Spinal cord (tissue), 4 donors: ENCODE results near the gene PMVK. TPM values are rescaled to one million over a fixed set of nuclear protein-coding genes. Genes with fewer than 3 reads are reported as not detected.

Experiments
- polyA plus RNA-seq, 2 donors: library from polyadenylated mRNA; unstranded; fragments of 120-200 nt; gene quantifications; one replicate each; pipeline ENCODE4 v1.2.1, GENCODE V29; 2013; ENCODE audit not compliant: insufficient read length in 2 of 2
- small RNA-seq: library from RNA; depleted of rRNA; stranded (forward); fragments of <200 nt; gene quantifications from one replicate; pipeline ENCODE3, GENCODE V24; 2014; ENCODE audit warnings: low replicate concordance
- total RNA-seq, 2 donors: library from RNA; depleted of rRNA in 1 of 2; stranded (reverse); fragments of 120-200 nt in 1 of 2; fragments of >200 nt in 1 of 2; gene quantifications; one replicate each; pipeline versions ENCODE4 v1.2.3 to v1.2.4, GENCODE V29; 2013 to 2014

PMVK gene
- total and polyA plus RNA-seq, 4 donors, result 10.6 to 45.3 (median 29.3) TPM

Small RNA genes lying within 50 kb of the gene (small RNA-seq; reads per million reads assigned to genes)
- gene MIR4258, result not detected
- not detected for gene RF00017

Other genes starting within 250 kb of the PMVK start
- gene KCNN3, start 66.4 kb downstream of the PMVK start, total RNA-seq, result 10 to 100 TPM in 1 of 2 donors, 1 to 10 TPM in 1; 9.6 to 12.9 TPM
- 10 to 100 TPM; 19.9 to 24.8 TPM for gene KCNN3, start 66.4 kb downstream of the PMVK start, polyA plus RNA-seq
- gene PBXIP1, start 19.4 kb upstream of the PMVK start, total RNA-seq, result 100 to 1,000 TPM in 1 of 2 donors, 10 to 100 TPM in 1; 57.5 to 143 TPM
- 10 to 100 TPM; 66.7 to 67.8 TPM for gene PBXIP1, start 19.4 kb upstream of the PMVK start, polyA plus RNA-seq
- gene PYGO2, start 25.1 kb upstream of the PMVK start, total RNA-seq, result 10 to 100 TPM; 12.7 to 24.7 TPM
- gene PYGO2, start 25.1 kb upstream of the PMVK start, polyA plus RNA-seq, result 10 to 100 TPM; 31.6 to 34.3 TPM
- 10 to 100 TPM; 28.5 to 99.2 TPM for gene SHC1, start 34.0 kb upstream of the PMVK start, total RNA-seq
- gene SHC1, start 34.0 kb upstream of the PMVK start, polyA plus RNA-seq, result 10 to 100 TPM; 26.4 to 47.2 TPM
- gene CKS1B, start 38.0 kb upstream of the PMVK start, total RNA-seq, result 10 to 100 TPM; 25.9 to 64.8 TPM
- gene CKS1B, start 38.0 kb upstream of the PMVK start, polyA plus RNA-seq, result 10 to 100 TPM; 37.6 to 41.1 TPM
- 10 to 100 TPM; 14.6 to 32.0 TPM for gene FLAD1, start 46.6 kb upstream of the PMVK start, total RNA-seq
- gene FLAD1, start 46.6 kb upstream of the PMVK start, polyA plus RNA-seq, result 10 to 100 TPM; 33.5 to 36.9 TPM
- under 1 TPM in 1 of 2 donors, not detected in 1; 0.22 TPM for gene LENEP, start 56.9 kb upstream of the PMVK start, total RNA-seq
- under 1 TPM in 1 of 2 donors, not detected in 1; 0.39 TPM for gene LENEP, start 56.9 kb upstream of the PMVK start, polyA plus RNA-seq
- 10 to 100 TPM in 1 of 2 donors, 1 to 10 TPM in 1; 7.3 to 10.7 TPM for gene ZBTB7B, start 66.1 kb upstream of the PMVK start, total RNA-seq
- gene ZBTB7B, start 66.1 kb upstream of the PMVK start, polyA plus RNA-seq, result 1 to 10 TPM; 8.7 to 9.0 TPM
- gene DCST2, start 97.1 kb upstream of the PMVK start, total RNA-seq, result 1 to 10 TPM in 1 of 2 donors, under 1 TPM in 1; 0.10 to 1.0 TPM
- 1 to 10 TPM; 1.1 to 1.2 TPM for gene DCST2, start 97.1 kb upstream of the PMVK start, polyA plus RNA-seq
- gene DCST1, start 97.1 kb upstream of the PMVK start, total RNA-seq, result not detected
- gene DCST1, start 97.1 kb upstream of the PMVK start, polyA plus RNA-seq, result under 1 TPM; 0.11 to 0.33 TPM
- gene ADAM15, start 114.6 kb upstream of the PMVK start, total RNA-seq, result 10 to 100 TPM; 29.9 to 58.5 TPM
- gene ADAM15, start 114.6 kb upstream of the PMVK start, polyA plus RNA-seq, result 100 to 1,000 TPM in 1 of 2 donors, 10 to 100 TPM in 1; 73.1 to 100 TPM
- gene EFNA4, start 127.0 kb upstream of the PMVK start, total RNA-seq, result 10 to 100 TPM in 1 of 2 donors, 1 to 10 TPM in 1; 3.5 to 13.9 TPM
- 1 to 10 TPM; 5.1 to 6.8 TPM for gene EFNA4, start 127.0 kb upstream of the PMVK start, polyA plus RNA-seq
- 10 to 100 TPM; 12.3 to 13.6 TPM for gene EFNA3, start 142.1 kb upstream of the PMVK start, total RNA-seq
- 10 to 100 TPM; 46.6 to 50.6 TPM for gene EFNA3, start 142.1 kb upstream of the PMVK start, polyA plus RNA-seq
- 10 to 100 TPM; 14.8 to 27.8 TPM for gene EFNA1, start 191.2 kb upstream of the PMVK start, total RNA-seq
- gene EFNA1, start 191.2 kb upstream of the PMVK start, polyA plus RNA-seq, result 10 to 100 TPM; 17.9 to 23.3 TPM
- gene SLC50A1, start 199.1 kb upstream of the PMVK start, total RNA-seq, result 10 to 100 TPM; 12.1 to 35.8 TPM
- 10 to 100 TPM; 18.2 to 26.9 TPM for gene SLC50A1, start 199.1 kb upstream of the PMVK start, polyA plus RNA-seq
- gene DPM3, start 203.8 kb upstream of the PMVK start, total RNA-seq, result 10 to 100 TPM; 16.2 to 46.6 TPM
- 10 to 100 TPM; 41.7 to 47.2 TPM for gene DPM3, start 203.8 kb upstream of the PMVK start, polyA plus RNA-seq
- 100 to 1,000 TPM in 1 of 2 donors, 10 to 100 TPM in 1; 81.9 to 140 TPM for gene KRTCAP2, start 236.6 kb upstream of the PMVK start, total RNA-seq
- gene KRTCAP2, start 236.6 kb upstream of the PMVK start, polyA plus RNA-seq, result 100 to 1,000 TPM; 130 to 132 TPM
- gene TRIM46, start 237.1 kb upstream of the PMVK start, total RNA-seq, result 1 to 10 TPM; 6.7 to 6.8 TPM
- gene TRIM46, start 237.1 kb upstream of the PMVK start, polyA plus RNA-seq, result 10 to 100 TPM; 29.5 to 37.6 TPM